GM12892 (cell line): ENCODE measurements around the gene ARMC8.

Experiments
- POLR2A ChIP-seq: IDR thresholded peaks from 2 replicates; pipeline ENCODE4 v1.6.1; 2011; ENCODE audit warnings: low read depth, low read length, control low read depth
- POLR2AphosphoS5 ChIP-seq: IDR thresholded peaks from 2 replicates; pipeline ENCODE4 v1.6.1; 2011; ENCODE audit warnings: low read depth, low read length, control low read depth
- TAF1 ChIP-seq: IDR thresholded peaks from 2 replicates; pipeline ENCODE4 v1.6.1; 2011; ENCODE audit warnings: low read depth, mild to moderate bottlenecking, control low read depth, low read length, borderline replicate concordance

GRCh38 chr3:138234401-138235179 lies 47.5 kb downstream of the ARMC8 start:
- TF ChIP-seq POLR2A (no peak), POLR2AphosphoS5 (no peak), TAF1 (no peak)
